PC-3 (cell line): Measurements from ENCODE around the gene SLC38A10. TPM values are rescaled to one million over a fixed set of nuclear protein-coding genes. Genes with fewer than 3 reads are reported as not detected.
A peak's percentile ranks its signal among the peaks of the same experiment; 100 is the strongest.

ENCODE experiments used
- ATAC-seq: fragments of 200-7000 bp; cut with Tn5 transposase; 2 replicates; pipeline ENCODE4 v1.9.1; 2020; ENCODE audit warnings: mild to moderate bottlenecking, moderate library complexity
- BruUV-seq: library from RNA; stranded (reverse); fragments of 400-500 nt; replicated peaks from 2 replicates; lab custom pipeline; 2021; lab: Mats Ljungman, UMichigan
- CTCF ChIA-PET: fragments of 300-600 bp; sonication (Branson Sonifier 250); formaldehyde crosslinking; loops from one replicate; lab custom pipeline; 2022; ENCODE audit warnings: antibody characterized with exemption; lab: Charles Lee
- POLR2A ChIA-PET: fragments of 300-600 bp; sonication (Branson Sonifier 250); formaldehyde crosslinking; loops from one replicate; lab custom pipeline; 2022; ENCODE audit warnings: antibody characterized with exemption; ENCODE audit not compliant: unreplicated experiment; lab: Charles Lee
- DNase-seq: peaks from one replicate; pipeline ENCODE4 v3.0.0-alpha.2; 2015
- H2AFZ ChIP-seq: fragments of 300-600 bp; sonication (generic); 2 replicates; pipeline ENCODE4 v1.6.0; 2016; ENCODE audit warnings: antibody characterized with exemption, low read length
- H3F3A ChIP-seq: fragments of 300-600 bp; sonication (generic); one replicate; pipeline ENCODE4 v1.6.0; 2017; ENCODE audit warnings: antibody characterized with exemption, low read length, control low read depth, mild to moderate bottlenecking; ENCODE audit not compliant: unreplicated experiment
- H3K27ac ChIP-seq: fragments of 300-600 bp; sonication (generic); 2 replicates; pipeline ENCODE4 v1.5.1; 2016; ENCODE audit warnings: mild to moderate bottlenecking, low read length
- H3K27me3 ChIP-seq: fragments of 300-600 bp; sonication (generic); 2 replicates; pipeline ENCODE4 v1.6.1; 2016; ENCODE audit warnings: low read length, mixed read lengths
- H3K36me3 ChIP-seq: fragments of 300-600 bp; sonication (generic); 2 replicates; pipeline ENCODE4 v1.6.1; 2016; ENCODE audit warnings: low read depth, mixed run types, low read length, mixed read lengths
- H3K4me1 ChIP-seq: fragments of 300-600 bp; sonication (generic); 2 replicates; pipeline ENCODE4 v1.5.1; 2016; ENCODE audit warnings: low read length; ENCODE audit not compliant: insufficient read depth
- H3K4me2 ChIP-seq: fragments of 300-600 bp; sonication (generic); 2 replicates; pipeline ENCODE4 v1.6.0; 2016; ENCODE audit warnings: low read length
- H3K4me3 ChIP-seq: fragments of 300-600 bp; sonication (generic); 2 replicates; pipeline ENCODE4 v1.5.1; 2016; ENCODE audit warnings: mild to moderate bottlenecking, low read length, mixed read lengths
- H3K79me2 ChIP-seq: fragments of 300-600 bp; sonication (generic); 2 replicates; pipeline ENCODE4 v1.6.1; 2017; ENCODE audit warnings: low read length, mixed read lengths
- H3K9ac ChIP-seq: fragments of 300-600 bp; sonication (generic); 2 replicates; pipeline ENCODE4 v1.6.0; 2016; ENCODE audit warnings: mild to moderate bottlenecking, low read length
- H3K9me2 ChIP-seq: fragments of 300-600 bp; sonication (generic); replicated peaks from 2 replicates; pipeline ENCODE4 v1.6.1; 2016; ENCODE audit warnings: mixed run types, low read length, mixed read lengths
- H3K9me3 ChIP-seq: fragments of 300-600 bp; sonication (generic); 2 replicates; pipeline ENCODE4 v1.6.1; 2016; ENCODE audit warnings: low read length, mixed read lengths
- H4K20me1 ChIP-seq: fragments of 300-600 bp; sonication (generic); 2 replicates; pipeline ENCODE4 v1.6.1; 2016; ENCODE audit warnings: low read length, mixed read lengths
- EZH2 ChIP-seq: fragments of 300-600 bp; sonication (generic); IDR thresholded peaks from one replicate; pipeline ENCODE4 v1.6.1; 2017; ENCODE audit warnings: antibody characterized with exemption, mild to moderate bottlenecking, low read length; ENCODE audit not compliant: unreplicated experiment
- EZH2phosphoT487 ChIP-seq: fragments of 300-600 bp; sonication (generic); IDR thresholded peaks from 2 replicates; pipeline ENCODE4 v1.6.1; 2018; ENCODE audit warnings: mild to moderate bottlenecking, antibody characterized with exemption, low read length, borderline replicate concordance
- intact Hi-C: fragments of 100-400 bp; cut with micrococcal nuclease; formaldehyde crosslinking; loops from 2 replicates; pipeline ENCODE4 v1.9.0; 2023
- total RNA-seq: library from RNA; depleted of rRNA; stranded (reverse); fragments of >200 nt; gene quantifications from 2 replicates; pipeline ENCODE4 v1.2.3, GENCODE V29; 2014
- TF ChIP-seq, protein P1 (sequence below): fragments of 300-600 bp; sonication (generic); conservative IDR thresholded peaks from 2 replicates; pipeline ENCODE4 v1.5.1; 2017; ENCODE audit warnings: antibody characterized with exemption, low read depth, mild to moderate bottlenecking, low read length

Gene SLC38A10
- total RNA-seq, 1 experiment from 2014 or later: 77.8 TPM

DNA sequence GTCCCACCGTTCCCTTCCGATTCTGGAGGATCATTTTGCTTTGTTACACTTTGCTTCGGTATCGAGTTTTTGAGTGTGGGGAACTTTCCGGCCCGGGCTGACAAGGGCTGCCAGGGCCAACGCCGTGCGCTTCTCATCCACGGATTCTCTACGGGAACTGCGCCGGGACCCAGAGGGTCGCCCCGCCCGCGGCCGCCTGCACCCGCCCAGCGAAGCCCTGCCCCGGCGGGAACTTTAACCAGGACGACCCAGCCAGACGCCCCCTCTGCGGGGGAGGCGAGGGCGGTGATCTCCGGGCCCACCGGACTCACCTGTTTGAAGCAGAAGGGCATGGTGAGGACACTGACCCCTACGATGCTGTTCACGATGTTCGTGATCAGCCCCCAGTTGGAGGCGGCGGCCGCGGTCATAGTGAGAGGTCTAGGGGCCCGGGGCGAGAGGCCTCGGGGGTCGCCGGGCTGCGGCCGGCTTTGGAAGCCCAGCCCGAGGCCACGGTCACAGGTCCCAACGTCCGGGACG is 536 bp downstream of the SLC38A10 start:
- ChIA-PET POLR2A (interaction anchor here (1.2 kb wide), 1 partner anchor 56 kb away, joined by 4 read pairs; the partner anchor contains the start of genes NDUFAF8 and TEPSIN), CTCF (interaction anchor here (0.6 kb wide), 1 partner anchor 14 kb away, joined by 9 read pairs; no protein-coding TSS in a partner anchor)
- intact Hi-C loops: loop anchor here (5.0 kb wide), 2 partner anchors 43 to 73 kb away; no protein-coding TSS in a partner anchor
- H3K9ac ChIP-seq: peak overlapping the region; percentile 96
- DNase-seq (no peak), ATAC-seq (peak; percentile 7; the same call in 1 of the 2 replicates)
- H3K4me2 ChIP-seq: peak overlapping the region; percentile 92
- H4K20me1 ChIP-seq: no peaks in the 10 kb centered on the region
- H3K4me1 ChIP-seq: peaks cover 13% of the 10 kb centered on the region
- H3K9me2 ChIP-seq: no peaks in the 10 kb centered on the region
- peak overlapping the region; percentile 78 for H3K4me3 ChIP-seq
- H3K9me3 ChIP-seq: no peaks in the 10 kb centered on the region
- H3K27me3 ChIP-seq: no peaks in the 10 kb centered on the region
- H3K27ac ChIP-seq: peak overlapping the region; percentile 38
- H3K36me3 ChIP-seq: no peaks in the 10 kb centered on the region
- H2AFZ ChIP-seq: peak overlapping the region; percentile 96; the same call in 1 of the 2 replicates
- BruUV-seq: no TSS peak
- H3K79me2 ChIP-seq: peaks cover 57% of the 10 kb centered on the region
- TF ChIP-seq, protein P1, sequence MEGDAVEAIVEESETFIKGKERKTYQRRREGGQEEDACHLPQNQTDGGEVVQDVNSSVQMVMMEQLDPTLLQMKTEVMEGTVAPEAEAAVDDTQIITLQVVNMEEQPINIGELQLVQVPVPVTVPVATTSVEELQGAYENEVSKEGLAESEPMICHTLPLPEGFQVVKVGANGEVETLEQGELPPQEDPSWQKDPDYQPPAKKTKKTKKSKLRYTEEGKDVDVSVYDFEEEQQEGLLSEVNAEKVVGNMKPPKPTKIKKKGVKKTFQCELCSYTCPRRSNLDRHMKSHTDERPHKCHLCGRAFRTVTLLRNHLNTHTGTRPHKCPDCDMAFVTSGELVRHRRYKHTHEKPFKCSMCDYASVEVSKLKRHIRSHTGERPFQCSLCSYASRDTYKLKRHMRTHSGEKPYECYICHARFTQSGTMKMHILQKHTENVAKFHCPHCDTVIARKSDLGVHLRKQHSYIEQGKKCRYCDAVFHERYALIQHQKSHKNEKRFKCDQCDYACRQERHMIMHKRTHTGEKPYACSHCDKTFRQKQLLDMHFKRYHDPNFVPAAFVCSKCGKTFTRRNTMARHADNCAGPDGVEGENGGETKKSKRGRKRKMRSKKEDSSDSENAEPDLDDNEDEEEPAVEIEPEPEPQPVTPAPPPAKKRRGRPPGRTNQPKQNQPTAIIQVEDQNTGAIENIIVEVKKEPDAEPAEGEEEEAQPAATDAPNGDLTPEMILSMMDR: no peak
- TF ChIP-seq EZH2 (no peak), EZH2phosphoT487 (no peak)
- no peaks in the 10 kb centered on the region for H3F3A ChIP-seq

- H3K79me2 ChIP-seq: peaks cover 78% of the 10 kb centered on the region
- H3K9ac ChIP-seq: no peak overlapping the region
- H3K27ac ChIP-seq: no peak overlapping the region
- POLR2A ChIA-PET: interaction anchor here (0.7 kb wide), 1 partner anchor 72 kb away, joined by 4 read pairs; no protein-coding TSS in a partner anchor
- H3K27me3 ChIP-seq: no peaks in the 10 kb centered on the region
- DNase-seq (no peak), ATAC-seq (no peak)
- BruUV-seq: no TSS peak
- intact Hi-C loops: no loop called here
- H3K4me1 ChIP-seq: peaks cover 13% of the 10 kb centered on the region
- no peaks in the 10 kb centered on the region for H3F3A ChIP-seq
- no peak overlapping the region for H3K4me2 ChIP-seq
- no peak overlapping the region for H3K4me3 ChIP-seq
- CTCF ChIA-PET: interaction anchor here (0.5 to 0.8 kb wide), 4 partner anchors 24 to 192 kb away, joined by 3 to 8 read pairs (median 4); partner anchors contain the start of gene BAHCC1
- TF ChIP-seq, protein P1: no peak
- TF ChIP-seq EZH2 (no peak), EZH2phosphoT487 (no peak)
- H3K9me2 ChIP-seq: no peaks in the 10 kb centered on the region
- no peak overlapping the region for H2AFZ ChIP-seq
- H4K20me1 ChIP-seq: no peaks in the 10 kb centered on the region
- no peaks in the 10 kb centered on the region; the same call in 1 of the 2 replicates for H3K36me3 ChIP-seq
- H3K9me3 ChIP-seq: no peaks in the 10 kb centered on the region
Measured at GRCh38 chr17:81292450-81292849, 2.7 kb downstream of the SLC38A10 start.

- no TSS peak for BruUV-seq
- H3K27me3 ChIP-seq: no peaks in the 10 kb centered on the region
- TF ChIP-seq EZH2 (no peak), EZH2phosphoT487 (no peak)
- TF ChIP-seq, protein P1: peak; percentile 76
- H3K9me3 ChIP-seq: no peaks in the 10 kb centered on the region
- intact Hi-C loops: no loop called here
- H3K27ac ChIP-seq: no peak overlapping the region
- ChIA-PET POLR2A (interaction anchor here (0.7 kb wide), 1 partner anchor 73 kb away, joined by 4 read pairs; no protein-coding TSS in a partner anchor), CTCF (interaction anchor here (0.5 to 0.8 kb wide), 4 partner anchors 25 to 193 kb away, joined by 3 to 8 read pairs (median 4); partner anchors contain the start of gene BAHCC1)
- H2AFZ ChIP-seq: no peak overlapping the region
- H3K79me2 ChIP-seq: peaks cover 86% of the 10 kb centered on the region
- H3K9ac ChIP-seq: no peak overlapping the region
- no peaks in the 10 kb centered on the region for H3F3A ChIP-seq
- no peaks in the 10 kb centered on the region for H4K20me1 ChIP-seq
- no peak overlapping the region for H3K4me2 ChIP-seq
- H3K9me2 ChIP-seq: no peaks in the 10 kb centered on the region
- ATAC-seq (peak; percentile 26), DNase-seq (peak; percentile 77)
- H3K4me3 ChIP-seq: no peak overlapping the region
- peaks cover 13% of the 10 kb centered on the region for H3K4me1 ChIP-seq
- H3K36me3 ChIP-seq: peaks cover 5% of the 10 kb centered on the region; the same call in 1 of the 2 replicates
Measured at GRCh38 chr17:81291662-81292061, 3.4 kb downstream of the SLC38A10 start.
